H1 (cell line): ENCODE measurements around the gene OCEL1. TPM values are rescaled to one million over a fixed set of nuclear protein-coding genes. Genes with fewer than 3 reads are reported as not detected.

Source experiments
- CTCF ChIA-PET: fragments of 300-600 bp; sonication (Branson Sonifier 250); formaldehyde crosslinking; loops from one replicate; lab custom pipeline; 2021; ENCODE audit not compliant: partially characterized antibody; lab: Charles Lee
- POLR2A ChIA-PET: fragments of 300-600 bp; sonication (Branson Sonifier 250); formaldehyde crosslinking; loops from one replicate; lab custom pipeline; 2021; ENCODE audit warnings: inconsistent platforms; ENCODE audit not compliant: partially characterized antibody; lab: Charles Lee
- DNase-seq, 2 experiments: peaks; one replicate each; pipeline versions ENCODE4 v3.0.0 to v3.0.0-alpha.2; 2010 to 2022; ENCODE audit warnings: low spot score in 2 of 2, low read depth in 1 of 2, mixed read lengths in 1 of 2
- FAIRE-seq: peaks from 2 replicates; lab custom pipeline; 2011; peaks lifted over from hg19 to GRCh38; lab: Jason Lieb, UNC
- H2AFZ ChIP-seq: 2 replicates; pipeline ENCODE4 v1.8.1; 2012; ENCODE audit warnings: low read length, inconsistent platforms
- H2AK5ac ChIP-seq: 2 replicates; pipeline ENCODE4 v1.6.1; 2013; ENCODE audit warnings: low read depth, low read length
- H2BK120ac ChIP-seq: replicated peaks from 2 replicates; pipeline ENCODE3; 2013; ENCODE audit warnings: low read depth, low read length, inconsistent platforms
- H2BK12ac ChIP-seq: 2 replicates; pipeline ENCODE4 v1.6.1; 2013; ENCODE audit warnings: low read depth, low read length
- H2BK15ac ChIP-seq: 2 replicates; pipeline ENCODE4 v1.6.1; 2013; ENCODE audit warnings: low read length
- H2BK20ac ChIP-seq: 2 replicates; pipeline ENCODE4 v1.6.1; 2013; ENCODE audit warnings: low read length
- H2BK5ac ChIP-seq: 2 replicates; pipeline ENCODE4 v1.6.1; 2013; ENCODE audit warnings: low read depth, low read length
- H3K14ac ChIP-seq: 2 replicates; pipeline ENCODE4 v1.6.1; 2013; ENCODE audit warnings: inconsistent platforms; ENCODE audit not compliant: insufficient read length
- H3K18ac ChIP-seq: 2 replicates; pipeline ENCODE4 v1.6.1; 2013; ENCODE audit warnings: low read length; ENCODE audit errors: extremely low read depth
- H3K23ac ChIP-seq: 2 replicates; pipeline ENCODE4 v1.6.1; 2013; ENCODE audit warnings: inconsistent platforms; ENCODE audit not compliant: insufficient read length
- H3K23me2 ChIP-seq: 2 replicates; pipeline ENCODE4 v1.6.1; 2013; ENCODE audit warnings: low read depth, low read length
- H3K27ac ChIP-seq: 2 replicates; pipeline ENCODE4 v1.6.1; 2011; ENCODE audit warnings: low read depth, low read length, inconsistent platforms
- H3K27me3 ChIP-seq, 4 experiments: replicated peaks in 1 of 4; 1 replicate in 1 of 4; 2 replicates in 3 of 4; pipeline versions ENCODE4 v1.6.1 to v1.8.1; 2011 to 2013; ENCODE audit warnings: low read length in 3 of 4, mild to moderate bottlenecking in 3 of 4, inconsistent platforms in 2 of 4, mixed read lengths in 2 of 4, moderate library complexity in 1 of 4; ENCODE audit not compliant: control insufficient read depth in 3 of 4, insufficient read depth in 3 of 4; ENCODE audit errors: extremely low read depth in 1 of 4
- H3K36me3 ChIP-seq, 4 experiments: 2 replicates each; pipeline versions ENCODE4 v1.6.1 to v1.8.1; 2011 to 2013; ENCODE audit warnings: mild to moderate bottlenecking in 4 of 4, low read length in 3 of 4, moderate library complexity in 2 of 4, control low read depth in 1 of 4, inconsistent platforms in 1 of 4; ENCODE audit not compliant: insufficient read depth in 4 of 4, control insufficient read depth in 2 of 4
- H3K4ac ChIP-seq: replicated peaks from 2 replicates; pipeline ENCODE3; 2013; ENCODE audit warnings: low read length, low read depth, mixed read lengths, inconsistent platforms; ENCODE audit not compliant: insufficient read length
- H3K4me1 ChIP-seq, 4 experiments: replicated peaks in 1 of 4; 1 replicate in 1 of 4; 2 replicates in 3 of 4; pipeline versions ENCODE4 v1.6.1 to v1.8.1; 2011 to 2013; ENCODE audit warnings: low read length in 3 of 4, inconsistent platforms in 2 of 4, mixed read lengths in 1 of 4; ENCODE audit not compliant: insufficient read depth in 4 of 4, control insufficient read depth in 3 of 4
- H3K4me2 ChIP-seq, 2 experiments: 2 replicates each; pipeline versions ENCODE4 v1.6.1 to v1.8.1; 2011 to 2013; ENCODE audit warnings: low read depth in 2 of 2, low read length in 2 of 2, control low read depth in 1 of 2, inconsistent platforms in 1 of 2, mild to moderate bottlenecking in 1 of 2; ENCODE audit not compliant: insufficient read depth in 1 of 2
- H3K4me3 ChIP-seq, 4 experiments: fragments of 200-600, 300-600 bp in 1 of 4; sonication (generic), shearing (Covaris generic), sonication (Bioruptor Twin) in 1 of 4; 2 replicates each; pipeline versions ENCODE4 v1.5.1 to v1.8.1; 2011 to 2016; ENCODE audit warnings: low read length in 4 of 4, low read depth in 3 of 4, control low read depth in 2 of 4, inconsistent platforms in 2 of 4, mild to moderate bottlenecking in 2 of 4, mixed read lengths in 1 of 4, moderate library complexity in 1 of 4; ENCODE audit not compliant: insufficient read depth in 2 of 4; ENCODE audit errors: extremely low read depth in 1 of 4
- H3K56ac ChIP-seq: replicated peaks from 2 replicates; pipeline ENCODE3; 2013; ENCODE audit warnings: low read depth, mild to moderate bottlenecking, mixed read lengths, low read length, inconsistent platforms; ENCODE audit not compliant: insufficient read length
- H3K79me1 ChIP-seq: 2 replicates; pipeline ENCODE4 v1.6.1; 2013; ENCODE audit warnings: low read depth, low read length, control low read depth
- H3K79me2 ChIP-seq, 2 experiments: 2 replicates each; pipeline versions ENCODE4 v1.6.1 to v1.8.1; 2012 to 2013; ENCODE audit warnings: low read length in 2 of 2, mild to moderate bottlenecking in 2 of 2, inconsistent platforms in 1 of 2; ENCODE audit not compliant: insufficient read depth in 2 of 2, control insufficient read depth in 1 of 2
- H3K9ac ChIP-seq, 4 experiments: replicated peaks in 1 of 4; 1 replicate in 1 of 4; 2 replicates in 3 of 4; pipeline versions ENCODE4 v1.6.1 to v1.8.1; 2011 to 2013; ENCODE audit warnings: low read depth in 3 of 4, low read length in 3 of 4, control low read depth in 2 of 4, mild to moderate bottlenecking in 2 of 4, moderate library complexity in 2 of 4, inconsistent platforms in 1 of 4; ENCODE audit errors: extremely low read depth in 1 of 4
- H3K9me3 ChIP-seq, 2 experiments: 2 replicates each; pipeline versions ENCODE4 v1.6.1 to v1.8.1; 2012 to 2013; ENCODE audit warnings: mild to moderate bottlenecking in 2 of 2, moderate library complexity in 2 of 2, control low read depth in 1 of 2, inconsistent platforms in 1 of 2, low read depth in 1 of 2, low read length in 1 of 2, mixed read lengths in 1 of 2; ENCODE audit not compliant: insufficient read depth in 2 of 2
- H4K20me1 ChIP-seq, 2 experiments: replicated peaks in 1 of 2; 2 replicates each; pipeline versions ENCODE3 to v1.8.1; 2011 to 2013; ENCODE audit warnings: inconsistent platforms in 2 of 2, low read length in 2 of 2, mild to moderate bottlenecking in 1 of 2; ENCODE audit not compliant: insufficient read depth in 2 of 2, control insufficient read depth in 1 of 2
- H4K5ac ChIP-seq: 2 replicates; pipeline ENCODE4 v1.6.1; 2013; ENCODE audit warnings: low read length, low read depth, mixed read lengths, inconsistent platforms; ENCODE audit not compliant: insufficient read length
- H4K8ac ChIP-seq: 2 replicates; pipeline ENCODE4 v1.8.0; 2013; ENCODE audit warnings: mild to moderate bottlenecking, moderate library complexity, low read length, inconsistent platforms; ENCODE audit not compliant: insufficient read depth; ENCODE audit errors: extremely low read depth
- H4K91ac ChIP-seq: replicated peaks from 2 replicates; pipeline ENCODE3; 2013; ENCODE audit warnings: low read length, mixed read lengths, inconsistent platforms; ENCODE audit not compliant: insufficient read length
- EZH2 ChIP-seq: fragments of 200-600 bp; sonication (generic); IDR thresholded peaks from 2 replicates; pipeline ENCODE4 v1.7.1; 2012; ENCODE audit warnings: low read depth, mild to moderate bottlenecking, moderate library complexity, low read length, inconsistent platforms; ENCODE audit not compliant: severe bottlenecking
- GTF2F1 ChIP-seq: IDR thresholded peaks from 2 replicates; pipeline ENCODE4 v1.6.1; 2012; ENCODE audit warnings: low read depth, low read length, improper control_type of control experiment, borderline replicate concordance
- HDAC6 ChIP-seq: IDR thresholded peaks from one replicate; pipeline ENCODE4 v1.7.1; 2012; ENCODE audit warnings: low read depth, mild to moderate bottlenecking, inconsistent platforms, low read length, moderate library complexity
- JUND ChIP-seq: IDR thresholded peaks from 2 replicates; pipeline ENCODE4 v1.6.1; 2011; ENCODE audit warnings: mild to moderate bottlenecking, improper control_type of control experiment, low read length
- MAFK ChIP-seq: IDR thresholded peaks from 2 replicates; pipeline ENCODE4 v1.6.1; 2012; ENCODE audit warnings: low read depth, mild to moderate bottlenecking, improper control_type of control experiment, low read length
- SIN3A ChIP-seq, 2 experiments: IDR thresholded peaks in 1 of 2; conservative IDR thresholded peaks in 1 of 2; 2 replicates each; pipeline ENCODE4 v1.6.1; 2011 to 2012; ENCODE audit warnings: low read length in 2 of 2, improper control_type of control experiment in 1 of 2, low read depth in 1 of 2, mild to moderate bottlenecking in 1 of 2
- SP2 ChIP-seq: IDR thresholded peaks from 2 replicates; pipeline ENCODE4 v1.6.1; 2012; ENCODE audit warnings: mild to moderate bottlenecking, low read length, inconsistent platforms
- WGBS, 2 experiments: shearing (Covaris generic) in 1 of 2; methylation state at CpG; one replicate each; pipeline versions ENCODE4 v1.1.6 to v1.1.7; 2013 to 2015; ENCODE audit warnings: low lambda C conversion rate in 2 of 2, mixed read lengths in 2 of 2, inconsistent platforms in 1 of 2, low coverage in 1 of 2, missing lambda C conversion rate in 1 of 2; ENCODE audit not compliant: insufficient replicate concordance in 2 of 2, insufficient coverage in 1 of 2, insufficient read length in 1 of 2; ENCODE audit errors: extremely low coverage in 1 of 2, missing lambda C conversion rate in 1 of 2; 5-methylcytosine and 5-hydroxymethylcytosine counted together
- polyA plus RNA-seq, 7 experiments: library from polyadenylated mRNA; depleted of rRNA in 3 of 7; stranded (reverse) in 5 of 7; unstranded in 2 of 7; fragments of >200 nt in 5 of 7; fragments of 200-250 nt in 2 of 7; gene quantifications; 1 replicate in 5 of 7; 2 replicates in 1 of 7; 4 replicates in 1 of 7; pipeline versions ENCODE4 v1.2.1 to v1.2.3, GENCODE V29; 2011 to 2013; ENCODE audit warnings: missing spikeins in 2 of 7, mixed read lengths in 2 of 7
- total RNA-seq: library from RNA; stranded (reverse); fragmentation: NEBNext Ultra II Directional; extraction: Animal tissue kit (Norgen Biotek cat#: 25700); gene quantifications from 2 replicates; pipeline ENCODE4 v1.2.1, GENCODE V29; 2021
- TF ChIP-seq, protein P1 (sequence below): IDR thresholded peaks from 2 replicates; pipeline ENCODE4 v1.6.1; 2012; ENCODE audit warnings: low read length, inconsistent platforms
- TF ChIP-seq, protein P2 (sequence below): IDR thresholded peaks from 2 replicates; pipeline ENCODE4 v1.6.1; 2012; ENCODE audit warnings: inconsistent platforms

OCEL1 gene
- total and polyA plus RNA-seq, 2 of the 8 experiments (the other 6 are each of a cell fraction or from before 2014, with no cell fraction given) = 13.3 to 32.6 TPM

DNA sequence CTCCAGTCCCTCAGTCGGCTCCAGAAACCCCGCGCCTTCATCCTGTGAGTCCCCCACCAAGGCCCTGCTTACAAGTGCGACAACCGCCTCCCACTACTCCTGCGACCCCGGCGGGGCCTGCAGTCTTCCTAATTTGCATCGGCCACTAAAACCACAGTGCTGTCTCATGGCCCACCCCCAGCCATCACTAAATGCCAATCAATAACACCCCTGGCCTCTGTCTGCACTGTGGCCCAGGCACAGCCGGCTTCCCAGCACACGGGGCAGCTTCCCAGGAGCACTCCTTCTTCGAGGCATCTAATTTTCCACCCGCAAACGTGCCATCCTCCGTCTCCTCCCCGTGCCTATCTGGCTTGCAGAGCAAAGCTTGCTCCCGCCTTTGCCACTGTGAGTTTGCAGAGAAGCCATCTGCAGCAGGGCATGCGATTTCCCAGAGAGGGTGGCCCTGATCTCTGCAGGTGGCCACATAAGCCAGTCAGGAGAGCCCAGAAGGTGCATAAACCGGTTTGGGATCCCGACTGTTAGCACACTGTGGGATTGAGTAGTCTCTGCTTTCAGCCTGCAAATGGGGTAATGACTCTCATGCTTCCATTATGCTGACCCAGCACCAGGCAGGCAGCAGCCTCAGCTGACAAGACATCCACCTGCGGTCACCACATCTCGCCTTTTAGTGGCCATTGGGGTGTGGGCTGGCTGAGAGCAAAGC is 44.9 kb upstream of the OCEL1 start:
- CTCF ChIA-PET = interaction anchor here (1.3 to 2.0 kb wide), 2 partner anchors 102 to 112 kb away, joined by 3 to 7 read pairs; no protein-coding TSS in a partner anchor
- WGBS, 2 experiments = 62% methylated on average over 17 of the region's 22 CpGs; no CpG with 5 or more reads in 1 of the 2 experiments
- no peak for TF ChIP-seq HDAC6
- TF ChIP-seq SP2 = no peak
- TF ChIP-seq JUND = no peak
- TF ChIP-seq GTF2F1 = no peak
- TF ChIP-seq, protein P1, sequence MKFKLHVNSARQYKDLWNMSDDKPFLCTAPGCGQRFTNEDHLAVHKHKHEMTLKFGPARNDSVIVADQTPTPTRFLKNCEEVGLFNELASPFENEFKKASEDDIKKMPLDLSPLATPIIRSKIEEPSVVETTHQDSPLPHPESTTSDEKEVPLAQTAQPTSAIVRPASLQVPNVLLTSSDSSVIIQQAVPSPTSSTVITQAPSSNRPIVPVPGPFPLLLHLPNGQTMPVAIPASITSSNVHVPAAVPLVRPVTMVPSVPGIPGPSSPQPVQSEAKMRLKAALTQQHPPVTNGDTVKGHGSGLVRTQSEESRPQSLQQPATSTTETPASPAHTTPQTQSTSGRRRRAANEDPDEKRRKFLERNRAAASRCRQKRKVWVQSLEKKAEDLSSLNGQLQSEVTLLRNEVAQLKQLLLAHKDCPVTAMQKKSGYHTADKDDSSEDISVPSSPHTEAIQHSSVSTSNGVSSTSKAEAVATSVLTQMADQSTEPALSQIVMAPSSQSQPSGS = no peak
- TF ChIP-seq, protein P2, sequence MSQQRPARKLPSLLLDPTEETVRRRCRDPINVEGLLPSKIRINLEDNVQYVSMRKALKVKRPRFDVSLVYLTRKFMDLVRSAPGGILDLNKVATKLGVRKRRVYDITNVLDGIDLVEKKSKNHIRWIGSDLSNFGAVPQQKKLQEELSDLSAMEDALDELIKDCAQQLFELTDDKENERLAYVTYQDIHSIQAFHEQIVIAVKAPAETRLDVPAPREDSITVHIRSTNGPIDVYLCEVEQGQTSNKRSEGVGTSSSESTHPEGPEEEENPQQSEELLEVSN = no peak
- peak; percentile 89 for TF ChIP-seq MAFK
- peak in 1 of 2 experiments; percentile 56; a peak in 1 of 4 replicates for TF ChIP-seq SIN3A (conservative IDR thresholded peaks at IDR 0.05 in 1 of 2, IDR thresholded peaks at IDR 0.05 in 1 of 2; ENCODE audit: low read depth in 1 of 2, low read length in 2 of 2)
- no peak for TF ChIP-seq EZH2

More for the DNA sequence above, 44.9 kb upstream of the OCEL1 start:
- Histone ChIP-seq H3K56ac (no peak overlapping the region), H2AK5ac (no peak overlapping the region), H4K91ac (no peak overlapping the region), H3K4me3 (peak overlapping the region in 1 of 4 experiments; percentile 9; a peak in 3 of 8 replicates), H4K5ac (no peak overlapping the region), H2BK20ac (no peak overlapping the region), H4K8ac (no peak overlapping the region), H3K9me3 (no peaks in the 10 kb centered on the region), H3K23me2 (no peaks in the 10 kb centered on the region), H3K79me2 (no peaks in the 10 kb centered on the region), H3K79me1 (no peaks in the 10 kb centered on the region), H2BK15ac (no peak overlapping the region), H3K18ac (no peak overlapping the region; the same call in 1 of the 2 replicates), H3K4ac (no peak overlapping the region), H3K27ac (peak overlapping the region; percentile 71), H3K36me3 (peaks cover 0 to 2% (median 0%) of the 10 kb centered on the region in 4 experiments; a peak in 1 of 8 replicates), H3K4me2 (peak overlapping the region in 1 of 2 experiments; percentile 48; a peak in 2 of 4 replicates), H2AFZ (no peak overlapping the region), H4K20me1 (no peaks in the 10 kb centered on the region), H3K27me3 (no peaks in the 10 kb centered on the region), H2BK120ac (no peak overlapping the region), H3K23ac (no peak overlapping the region), H3K14ac (no peak overlapping the region), H2BK5ac (peak overlapping the region; percentile 61; the same call in 1 of the 2 replicates), H2BK12ac (no peak overlapping the region), H3K4me1 (peaks cover 0 to 11% (median 8%) of the 10 kb centered on the region in 4 experiments; a peak in 6 of 7 replicates), H3K9ac (peak overlapping the region in 1 of 4 experiments; percentile 13; a peak in 2 of 7 replicates)
- peak in 1 of 2 experiments; percentile 73 for DNase-seq
- POLR2A ChIA-PET = interaction anchor here (1.1 to 1.3 kb wide), 2 partner anchors 55 to 128 kb away, joined by 3 read pairs; partner anchors contain the start of gene DDA1
- peak; percentile 45 for FAIRE-seq
